Measurements from ENCODE around the gene FER1L5.

FER1L5 gene

GRCh38 chr2:96737251-96737650 lies 94.7 kb downstream of the FER1L5 start:
- no peaks in the 10 kb centered on the region for H3K27me3 ChIP-seq (ENCODE audit: control insufficient read depth, insufficient read depth, low read length)
- no peak overlapping the region for H3K4me3 ChIP-seq (ENCODE audit: low read length)
- peaks cover 37% of the 10 kb centered on the region for H3K36me3 ChIP-seq (ENCODE audit: control insufficient read depth, low read depth, low read length)
- no peaks in the 10 kb centered on the region for H3K9me3 ChIP-seq (ENCODE audit: control insufficient read depth, low read depth, low read length)
- no peak overlapping the region for H3K9ac ChIP-seq (ENCODE audit: low read length)
- no peak overlapping the region for H3K27ac ChIP-seq (ENCODE audit: low read length)
- peaks cover 4% of the 10 kb centered on the region for H3K4me1 ChIP-seq (ENCODE audit: control insufficient read depth, low read depth, low read length)

- Histone ChIP-seq H3K27ac (ENCODE audit: low read length) (no peak overlapping the region), H3K4me3 (ENCODE audit: low read length) (no peak overlapping the region), H3K4me1 (ENCODE audit: control insufficient read depth, low read depth, low read length) (peaks cover 4% of the 10 kb centered on the region), H3K36me3 (ENCODE audit: control insufficient read depth, low read depth, low read length) (peaks cover 37% of the 10 kb centered on the region), H3K9ac (ENCODE audit: low read length) (no peak overlapping the region), H3K27me3 (ENCODE audit: control insufficient read depth, insufficient read depth, low read length) (no peaks in the 10 kb centered on the region), H3K9me3 (ENCODE audit: control insufficient read depth, low read depth, low read length) (no peaks in the 10 kb centered on the region)
These were observed 95.3 kb downstream of the FER1L5 start for GRCh38 chr2:96737831-96738230.

GRCh38 chr2:96739076-96739632 lies 96.6 kb downstream of the FER1L5 start:
- Histone ChIP-seq H3K27me3 (ENCODE audit: control insufficient read depth, insufficient read depth, low read length) (no peaks in the 10 kb centered on the region), H3K9ac (ENCODE audit: low read length) (peak overlapping the region; percentile 80), H3K4me3 (ENCODE audit: low read length) (peak overlapping the region; percentile 85), H3K9me3 (ENCODE audit: control insufficient read depth, low read depth, low read length) (no peaks in the 10 kb centered on the region), H3K36me3 (ENCODE audit: control insufficient read depth, low read depth, low read length) (peaks cover 23% of the 10 kb centered on the region), H3K27ac (ENCODE audit: low read length) (peak overlapping the region; percentile 38), H3K4me1 (ENCODE audit: control insufficient read depth, low read depth, low read length) (peaks cover 4% of the 10 kb centered on the region)

- Histone ChIP-seq H3K9ac (ENCODE audit: low read length) (peak within 1 kb of the TSS; percentile 80), H3K9me3 (ENCODE audit: control insufficient read depth, low read depth, low read length) (no peaks in the 10 kb centered on the region), H3K4me3 (ENCODE audit: low read length) (peak within 1 kb of the TSS; percentile 85), H3K4me1 (ENCODE audit: control insufficient read depth, low read depth, low read length) (peaks cover 4% of the 10 kb centered on the region), H3K27ac (ENCODE audit: low read length) (peak within 1 kb of the TSS; percentile 38), H3K27me3 (ENCODE audit: control insufficient read depth, insufficient read depth, low read length) (no peaks in the 10 kb centered on the region), H3K36me3 (ENCODE audit: control insufficient read depth, low read depth, low read length) (peaks cover 17% of the 10 kb centered on the region)
These were observed 97.3 kb downstream of the FER1L5 start, which contains the start of gene LMAN2L for GRCh38 chr2:96739633-96740428. Gene LMAN2L, minus strand, starts transcription at chr2:96740064. Its CDS starts 24 bp downstream, at chr2:96740040.

- Histone ChIP-seq H3K36me3 (ENCODE audit: control insufficient read depth, low read depth, low read length) (no peaks in the 10 kb centered on the region), H3K4me3 (ENCODE audit: low read length) (no peak overlapping the region), H3K27ac (ENCODE audit: low read length) (no peak overlapping the region), H3K9ac (ENCODE audit: low read length) (no peak overlapping the region), H3K9me3 (ENCODE audit: control insufficient read depth, low read depth, low read length) (no peaks in the 10 kb centered on the region), H3K27me3 (ENCODE audit: control insufficient read depth, insufficient read depth, low read length) (no peaks in the 10 kb centered on the region), H3K4me1 (ENCODE audit: control insufficient read depth, low read depth, low read length) (no peaks in the 10 kb centered on the region)
These were observed 104.6 kb downstream of the FER1L5 start for GRCh38 chr2:96747061-96747617.

GRCh38 chr2:96751800-96752199 lies 109.2 kb downstream of the FER1L5 start:
- H3K27ac ChIP-seq (ENCODE audit: low read length): no peak overlapping the region
- H3K9me3 ChIP-seq (ENCODE audit: control insufficient read depth, low read depth, low read length): no peaks in the 10 kb centered on the region
- H3K4me1 ChIP-seq (ENCODE audit: control insufficient read depth, low read depth, low read length): no peaks in the 10 kb centered on the region
- H3K36me3 ChIP-seq (ENCODE audit: control insufficient read depth, low read depth, low read length): no peaks in the 10 kb centered on the region
- no peak overlapping the region for H3K4me3 ChIP-seq (ENCODE audit: low read length)
- no peaks in the 10 kb centered on the region for H3K27me3 ChIP-seq (ENCODE audit: control insufficient read depth, insufficient read depth, low read length)
- H3K9ac ChIP-seq (ENCODE audit: low read length): no peak overlapping the region

GRCh38 chr2:96753661-96754282 lies 111.2 kb downstream of the FER1L5 start:
- Histone ChIP-seq H3K4me3 (ENCODE audit: low read length) (no peak overlapping the region), H3K4me1 (ENCODE audit: control insufficient read depth, low read depth, low read length) (no peaks in the 10 kb centered on the region), H3K9ac (ENCODE audit: low read length) (no peak overlapping the region), H3K27ac (ENCODE audit: low read length) (no peak overlapping the region), H3K27me3 (ENCODE audit: control insufficient read depth, insufficient read depth, low read length) (no peaks in the 10 kb centered on the region), H3K36me3 (ENCODE audit: control insufficient read depth, low read depth, low read length) (no peaks in the 10 kb centered on the region), H3K9me3 (ENCODE audit: control insufficient read depth, low read depth, low read length) (no peaks in the 10 kb centered on the region)

GRCh38 chr2:96754317-96754716 lies 111.8 kb downstream of the FER1L5 start:
- H3K9me3 ChIP-seq (ENCODE audit: control insufficient read depth, low read depth, low read length): no peaks in the 10 kb centered on the region
- H3K27ac ChIP-seq (ENCODE audit: low read length): no peak overlapping the region
- no peaks in the 10 kb centered on the region for H3K27me3 ChIP-seq (ENCODE audit: control insufficient read depth, insufficient read depth, low read length)
- no peak overlapping the region for H3K9ac ChIP-seq (ENCODE audit: low read length)
- H3K4me1 ChIP-seq (ENCODE audit: control insufficient read depth, low read depth, low read length): no peaks in the 10 kb centered on the region
- H3K36me3 ChIP-seq (ENCODE audit: control insufficient read depth, low read depth, low read length): no peaks in the 10 kb centered on the region
- no peak overlapping the region for H3K4me3 ChIP-seq (ENCODE audit: low read length)

Data from iPS-18a (cell line).